Activated naive CD8-positive, alpha-beta T cell treated with anti-CD3 and anti-CD28 coated beads, Interleukin-2, amount 10 ng/mL, durations not matched to agents 7 days and 5 days (primary cell): ENCODE results near the gene NRXN3. TPM values are rescaled to one million over a fixed set of nuclear protein-coding genes. Genes with fewer than 3 reads are reported as not detected.

Experiments used
- ATAC-seq: fragments of 150-1000 bp; cut with Tn5 transposase; one replicate; pipeline ENCODE4 v1.10.0; 2021; ENCODE audit warnings: low read depth, moderate library complexity
- POLR2A ChIA-PET: fragments of 350-600 bp; sonication (Branson Sonifier 250); formaldehyde crosslinking; loops from one replicate; lab custom pipeline; 2021; ENCODE audit warnings: antibody characterized with exemption; lab: Charles Lee
- DNase-seq: peaks from one replicate; pipeline ENCODE4 v3.0.0; 2021
- H3K27ac Mint-ChIP-seq: one replicate; pipeline ENCODE4 v1.8.0; 2022; ENCODE audit warnings: mild to moderate bottlenecking, mixed read lengths
- H3K27me3 Mint-ChIP-seq: one replicate; pipeline ENCODE4 v1.8.0; 2022; ENCODE audit warnings: mild to moderate bottlenecking, moderate library complexity, mixed read lengths
- H3K36me3 Mint-ChIP-seq: one replicate; pipeline ENCODE4 v1.8.0; 2021; ENCODE audit warnings: mild to moderate bottlenecking, mixed read lengths
- H3K4me1 Mint-ChIP-seq: one replicate; pipeline ENCODE4 v1.8.0; 2021; ENCODE audit warnings: mixed read lengths
- H3K4me3 Mint-ChIP-seq: one replicate; pipeline ENCODE4 v1.8.0; 2022; ENCODE audit warnings: mild to moderate bottlenecking, moderate library complexity, mixed read lengths
- H3K9me3 Mint-ChIP-seq: one replicate; pipeline ENCODE4 v1.8.0; 2021; ENCODE audit warnings: mixed read lengths
- total RNA-seq, 2 experiments: library from RNA; stranded (reverse); gene quantifications; one replicate each; pipeline ENCODE4 v1.2.3, GENCODE V29; 2021

Gene NRXN3
- total RNA-seq, 2 experiments from 2014 or later, result not detected

DNA sequence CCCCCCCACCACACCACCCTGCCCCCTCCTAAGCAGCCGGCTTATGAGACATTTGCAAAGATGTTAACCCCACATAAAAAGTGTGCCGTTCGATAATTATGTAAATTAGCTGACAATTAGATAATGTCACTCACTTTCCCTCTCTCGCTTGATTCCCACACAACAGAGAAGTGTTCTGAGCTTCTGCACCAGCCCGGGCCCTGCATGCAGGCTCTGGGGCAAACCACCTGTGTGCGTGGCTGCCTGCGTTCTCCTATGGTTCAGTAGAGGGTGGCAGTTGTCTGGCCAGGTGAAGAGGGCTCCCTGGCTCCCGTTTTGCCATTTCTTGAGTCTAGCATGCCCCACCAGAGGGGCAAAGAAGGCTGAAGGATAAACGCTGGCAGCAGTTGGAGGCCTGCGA, 68.0 kb downstream of the NRXN3 start:
- no peaks in the 10 kb centered on the region for H3K36me3 Mint-ChIP-seq
- no peak for ATAC-seq
- no peak overlapping the region for H3K4me3 Mint-ChIP-seq
- H3K9me3 Mint-ChIP-seq, result no peaks in the 10 kb centered on the region
- H3K4me1 Mint-ChIP-seq, result no peaks in the 10 kb centered on the region
- no peaks in the 10 kb centered on the region for H3K27me3 Mint-ChIP-seq
- H3K27ac Mint-ChIP-seq, result no peak overlapping the region
- POLR2A ChIA-PET, result no interaction called here
- no peak for DNase-seq

- Mint-ChIP-seq H3K36me3 (no peaks in the 10 kb centered on the region), H3K27ac (no peak overlapping the region), H3K4me3 (no peak overlapping the region), H3K27me3 (no peaks in the 10 kb centered on the region), H3K9me3 (no peaks in the 10 kb centered on the region), H3K4me1 (no peaks in the 10 kb centered on the region)
- ATAC-seq (no peak), DNase-seq (no peak)
- POLR2A ChIA-PET, result no interaction called here
Measured at GRCh38 chr14:78240567-78240966, 70.4 kb downstream of the NRXN3 start.

- H3K36me3 Mint-ChIP-seq, result no peaks in the 10 kb centered on the region
- H3K9me3 Mint-ChIP-seq, result no peaks in the 10 kb centered on the region
- DNase-seq (no peak), ATAC-seq (no peak)
- no peak overlapping the region for H3K4me3 Mint-ChIP-seq
- no peaks in the 10 kb centered on the region for H3K27me3 Mint-ChIP-seq
- POLR2A ChIA-PET, result no interaction called here
- no peaks in the 10 kb centered on the region for H3K4me1 Mint-ChIP-seq
- H3K27ac Mint-ChIP-seq, result no peak overlapping the region
Measured at GRCh38 chr14:78242086-78242485, 71.9 kb downstream of the NRXN3 start.

GRCh38 chr14:78243187-78243586, 73.0 kb downstream of the NRXN3 start:
- Mint-ChIP-seq H3K27ac (no peak overlapping the region), H3K27me3 (no peaks in the 10 kb centered on the region), H3K9me3 (no peaks in the 10 kb centered on the region), H3K4me1 (no peaks in the 10 kb centered on the region), H3K4me3 (no peak overlapping the region), H3K36me3 (no peaks in the 10 kb centered on the region)
- ATAC-seq (no peak), DNase-seq (no peak)
- POLR2A ChIA-PET, result no interaction called here

DNA sequence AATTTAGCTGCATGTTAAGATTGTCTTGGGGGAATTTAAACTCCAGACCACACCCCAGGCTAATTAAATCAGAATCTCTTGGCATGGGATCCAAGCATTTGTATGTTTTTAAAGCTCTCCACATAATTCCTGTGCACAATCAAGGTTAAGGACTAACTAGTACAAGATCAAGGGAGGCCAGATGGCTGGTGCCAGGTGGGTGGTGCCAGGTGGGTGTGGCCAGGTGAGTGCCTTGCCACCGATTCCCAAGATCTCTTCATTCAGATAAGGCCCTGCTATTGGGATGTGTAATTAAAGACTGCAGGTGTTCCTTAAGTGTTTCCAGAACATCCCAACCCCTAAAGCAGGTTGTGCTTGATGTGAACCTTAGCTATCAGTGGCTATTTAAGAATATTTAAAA, 75.1 kb downstream of the NRXN3 start:
- no peaks in the 10 kb centered on the region for H3K4me1 Mint-ChIP-seq
- POLR2A ChIA-PET, result no interaction called here
- no peak overlapping the region for H3K27ac Mint-ChIP-seq
- no peaks in the 10 kb centered on the region for H3K9me3 Mint-ChIP-seq
- H3K36me3 Mint-ChIP-seq, result no peaks in the 10 kb centered on the region
- H3K4me3 Mint-ChIP-seq, result no peak overlapping the region
- no peaks in the 10 kb centered on the region for H3K27me3 Mint-ChIP-seq
- ATAC-seq (no peak), DNase-seq (no peak)

DNA sequence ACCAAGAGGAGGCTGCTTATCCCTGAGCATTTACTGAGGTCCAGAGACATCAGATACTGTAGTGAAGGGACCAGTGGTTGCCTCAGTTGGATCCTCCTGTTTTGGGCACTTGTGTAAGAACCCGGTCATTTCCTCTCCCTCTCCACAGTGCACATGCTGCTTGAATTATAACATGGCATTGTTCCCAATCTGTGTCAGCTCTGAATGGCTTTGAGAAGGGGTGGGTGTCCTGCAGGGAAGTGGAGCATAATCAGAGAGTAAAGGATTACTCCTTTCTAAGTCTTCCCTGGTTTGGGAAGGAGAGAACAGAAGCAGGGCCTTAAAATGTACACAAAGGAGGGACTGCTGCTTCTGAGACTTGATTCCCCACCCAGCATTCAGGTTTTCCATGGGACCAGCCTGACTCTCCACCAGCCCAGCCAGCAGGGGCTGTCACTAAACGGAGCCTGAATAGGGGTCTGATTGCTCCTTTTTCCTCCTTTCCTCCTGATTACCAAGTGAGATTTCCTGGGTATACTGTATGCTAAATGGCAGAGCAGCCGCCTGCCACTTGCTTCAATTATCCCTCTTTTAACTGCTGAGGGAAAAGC, 78.4 kb downstream of the NRXN3 start:
- no peaks in the 10 kb centered on the region for H3K4me1 Mint-ChIP-seq
- H3K9me3 Mint-ChIP-seq, result no peaks in the 10 kb centered on the region

GRCh38 chr14:78251308-78251707, 81.1 kb downstream of the NRXN3 start:
- peaks cover 4% of the 10 kb centered on the region for H3K4me1 Mint-ChIP-seq
- no peak for ATAC-seq
- no peak overlapping the region for H3K27ac Mint-ChIP-seq
- no peaks in the 10 kb centered on the region for H3K27me3 Mint-ChIP-seq
- POLR2A ChIA-PET, result no interaction called here
- no peak overlapping the region for H3K4me3 Mint-ChIP-seq
- no peak for DNase-seq
- peaks cover 2% of the 10 kb centered on the region for H3K9me3 Mint-ChIP-seq
- H3K36me3 Mint-ChIP-seq, result no peaks in the 10 kb centered on the region

More for the DNA sequence above, 78.4 kb downstream of the NRXN3 start:
- H3K27ac Mint-ChIP-seq, result no peak overlapping the region
- ATAC-seq (no peak), DNase-seq (no peak)
- no peak overlapping the region for H3K4me3 Mint-ChIP-seq
- POLR2A ChIA-PET, result no interaction called here
- H3K27me3 Mint-ChIP-seq, result no peaks in the 10 kb centered on the region
- no peaks in the 10 kb centered on the region for H3K36me3 Mint-ChIP-seq

DNA sequence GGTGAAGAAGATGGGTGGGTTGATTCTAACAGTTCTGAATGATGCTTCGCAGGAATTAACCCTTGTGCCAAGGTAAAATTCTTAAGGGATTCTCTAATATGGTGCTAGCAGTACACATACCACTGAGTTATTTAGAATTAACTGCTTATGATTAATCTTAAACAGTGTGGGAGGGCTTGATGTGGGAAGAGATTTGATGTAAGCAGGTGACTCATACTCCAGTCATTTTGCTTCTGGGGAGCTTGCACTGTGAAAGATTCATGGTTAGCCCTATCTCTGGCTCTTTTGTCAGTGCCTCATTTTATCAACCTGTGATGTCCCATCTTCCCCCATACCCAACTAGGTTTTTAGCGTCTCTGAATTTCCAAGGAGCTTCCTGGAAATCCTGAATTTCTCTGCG, 83.8 kb downstream of the NRXN3 start:
- H3K4me3 Mint-ChIP-seq, result no peak overlapping the region
- ATAC-seq (no peak), DNase-seq (no peak)
- peaks cover 4% of the 10 kb centered on the region for H3K4me1 Mint-ChIP-seq
- POLR2A ChIA-PET, result no interaction called here
- peaks cover 4% of the 10 kb centered on the region for H3K9me3 Mint-ChIP-seq
- H3K36me3 Mint-ChIP-seq, result no peaks in the 10 kb centered on the region
- no peak overlapping the region for H3K27ac Mint-ChIP-seq
- H3K27me3 Mint-ChIP-seq, result no peaks in the 10 kb centered on the region

DNA sequence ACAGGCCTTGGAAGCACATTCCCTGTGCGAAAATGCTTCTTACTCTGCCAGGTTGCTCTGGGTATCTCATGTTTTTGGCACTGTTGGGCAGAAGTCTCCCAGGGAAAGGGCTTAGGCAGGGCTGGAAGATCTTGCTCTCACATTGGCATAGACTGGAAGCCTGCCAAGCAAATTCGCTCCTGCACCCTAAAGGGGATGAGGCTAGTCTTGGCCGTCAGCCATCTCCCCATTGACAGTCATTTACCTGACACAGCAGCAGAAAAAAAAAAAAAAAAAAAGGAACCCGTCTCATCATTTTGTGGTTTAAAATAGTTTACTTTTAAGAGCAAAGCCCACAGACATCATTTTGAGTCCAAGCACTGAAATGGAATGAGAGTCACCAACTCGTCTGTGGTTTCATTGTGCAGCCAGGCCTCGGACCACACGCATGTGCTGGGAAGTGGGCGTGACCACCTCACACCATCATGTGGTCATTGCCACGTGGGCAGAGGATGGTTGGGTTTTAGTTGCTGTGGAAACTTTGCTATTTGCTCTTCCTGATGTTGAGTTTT, 84.8 kb downstream of the NRXN3 start:
- no peak overlapping the region for H3K27ac Mint-ChIP-seq
- no peak overlapping the region for H3K4me3 Mint-ChIP-seq
- no peaks in the 10 kb centered on the region for H3K36me3 Mint-ChIP-seq
- DNase-seq (no peak), ATAC-seq (no peak)
- peaks cover 4% of the 10 kb centered on the region for H3K4me1 Mint-ChIP-seq
- POLR2A ChIA-PET, result no interaction called here
- peaks cover 4% of the 10 kb centered on the region for H3K9me3 Mint-ChIP-seq
- no peaks in the 10 kb centered on the region for H3K27me3 Mint-ChIP-seq

GRCh38 chr14:78259831-78260230, 89.7 kb downstream of the NRXN3 start:
- ATAC-seq, result no peak
- Mint-ChIP-seq H3K4me1 (peaks cover 4% of the 10 kb centered on the region), H3K27me3 (no peaks in the 10 kb centered on the region), H3K9me3 (peaks cover 4% of the 10 kb centered on the region), H3K36me3 (no peaks in the 10 kb centered on the region), H3K4me3 (no peak overlapping the region), H3K27ac (no peak overlapping the region)
- no peak for DNase-seq
- POLR2A ChIA-PET, result no interaction called here

DNA sequence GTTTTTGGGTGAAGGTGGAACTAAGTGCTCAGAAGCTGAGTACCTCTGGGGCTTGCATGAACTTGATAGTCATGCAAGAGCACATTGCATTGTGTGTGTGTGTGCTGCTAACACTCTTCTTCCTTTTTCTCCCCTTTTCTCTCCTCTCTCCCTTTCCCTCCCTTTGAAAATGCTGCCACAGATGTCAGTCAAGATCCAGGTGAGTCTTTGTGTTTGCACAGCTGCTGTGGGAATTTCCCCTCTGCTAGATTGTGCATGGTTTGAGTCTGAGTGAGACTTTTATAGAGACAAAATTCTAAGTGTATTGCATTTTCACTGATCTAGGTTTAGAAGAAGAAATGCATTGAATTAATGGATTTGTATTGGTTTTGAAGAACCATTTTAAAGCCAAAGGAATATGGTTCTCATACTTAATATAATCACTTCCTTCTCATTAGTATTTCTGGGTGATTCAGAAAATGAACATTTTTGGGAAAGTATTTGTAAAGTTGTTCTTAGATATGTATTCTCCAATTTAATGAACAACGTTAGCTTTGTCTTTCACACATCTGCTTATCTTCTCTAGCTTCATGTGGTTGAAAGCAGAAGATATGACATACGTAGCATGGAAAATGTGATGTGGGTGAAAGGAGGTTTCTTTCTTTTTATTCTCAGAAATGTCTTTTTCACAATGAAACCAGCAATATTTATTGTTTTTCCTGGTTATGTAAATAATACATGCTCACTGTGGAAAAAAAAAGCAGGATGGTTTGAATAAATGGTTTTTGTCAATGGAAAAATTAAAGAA, 108.5 kb downstream of the NRXN3 start:
- Mint-ChIP-seq H3K27ac (no peak overlapping the region), H3K4me1 (no peaks in the 10 kb centered on the region), H3K4me3 (no peak overlapping the region), H3K36me3 (no peaks in the 10 kb centered on the region), H3K27me3 (peaks cover 2% of the 10 kb centered on the region), H3K9me3 (no peaks in the 10 kb centered on the region)
- ATAC-seq, result no peak
- POLR2A ChIA-PET, result no interaction called here
- no peak for DNase-seq

DNA sequence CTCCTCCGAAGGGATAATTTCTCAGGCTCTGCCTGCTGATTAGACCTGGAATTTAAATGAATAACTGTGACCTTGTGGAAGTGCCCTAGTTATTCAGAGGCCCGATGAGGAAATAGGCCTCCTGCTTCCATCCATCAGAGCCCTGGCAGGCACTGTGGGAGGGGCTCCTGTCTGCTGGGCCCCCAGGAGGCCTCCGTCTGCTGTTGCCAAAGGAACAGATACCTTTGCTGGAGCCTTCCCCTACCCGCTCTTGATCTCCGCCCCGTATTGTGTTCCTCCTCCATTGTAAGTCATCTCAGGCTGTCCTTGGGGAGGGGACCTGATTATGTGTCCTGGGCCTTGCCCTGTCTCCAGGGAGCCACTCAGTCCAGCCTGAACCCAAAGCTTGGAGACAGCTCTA, 112.3 kb downstream of the NRXN3 start:
- DNase-seq (no peak), ATAC-seq (no peak)
- no peaks in the 10 kb centered on the region for H3K4me1 Mint-ChIP-seq
- H3K4me3 Mint-ChIP-seq, result no peak overlapping the region
- H3K27ac Mint-ChIP-seq, result no peak overlapping the region
- H3K36me3 Mint-ChIP-seq, result no peaks in the 10 kb centered on the region
- H3K9me3 Mint-ChIP-seq, result no peaks in the 10 kb centered on the region
- H3K27me3 Mint-ChIP-seq, result no peaks in the 10 kb centered on the region
- POLR2A ChIA-PET, result no interaction called here

DNA sequence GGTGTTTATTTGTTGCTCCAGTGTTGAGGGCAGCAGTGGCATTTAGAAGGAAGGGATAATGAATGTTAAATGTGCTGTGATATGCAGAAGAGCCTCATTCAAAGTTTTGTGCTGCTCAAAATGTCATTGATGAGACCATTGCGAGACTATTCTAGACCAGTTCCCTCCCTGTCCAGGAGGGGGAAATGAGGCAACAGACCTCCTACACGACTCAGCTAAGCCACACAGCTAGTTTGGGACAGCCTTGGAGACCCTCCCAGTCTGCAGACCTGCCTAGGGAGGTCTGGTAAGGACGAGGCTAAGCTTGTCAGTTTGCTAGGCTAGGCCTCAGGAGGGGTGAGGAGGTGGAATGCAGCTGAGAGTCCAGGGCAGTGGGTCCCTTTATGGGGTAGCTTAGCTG, 116.0 kb downstream of the NRXN3 start:
- H3K4me3 Mint-ChIP-seq, result no peak overlapping the region
- DNase-seq (no peak), ATAC-seq (no peak)
- no peaks in the 10 kb centered on the region for H3K9me3 Mint-ChIP-seq
- H3K4me1 Mint-ChIP-seq, result no peaks in the 10 kb centered on the region
- H3K27ac Mint-ChIP-seq, result no peak overlapping the region
- H3K36me3 Mint-ChIP-seq, result no peaks in the 10 kb centered on the region
- no peaks in the 10 kb centered on the region for H3K27me3 Mint-ChIP-seq
- POLR2A ChIA-PET, result no interaction called here

GRCh38 chr14:78292003-78292402, 121.8 kb downstream of the NRXN3 start:
- no peak overlapping the region for H3K4me3 Mint-ChIP-seq
- H3K4me1 Mint-ChIP-seq, result no peaks in the 10 kb centered on the region
- H3K9me3 Mint-ChIP-seq, result no peaks in the 10 kb centered on the region
- DNase-seq (no peak), ATAC-seq (no peak)
- H3K36me3 Mint-ChIP-seq, result no peaks in the 10 kb centered on the region
- H3K27ac Mint-ChIP-seq, result no peak overlapping the region
- peaks cover 5% of the 10 kb centered on the region for H3K27me3 Mint-ChIP-seq
- POLR2A ChIA-PET, result no interaction called here
